Natural killer cell (primary cell): ENCODE data around the gene CXCR6. TPM values are rescaled to one million over a fixed set of nuclear protein-coding genes. Genes with fewer than 3 reads are reported as not detected.

Experiments
- ATAC-seq, 3 donors: fragments of 150-1000 bp in 2 of 3; fragments of 200-7000 bp in 1 of 3; cut with Tn5 transposase; 1 replicate in 1 of 3; 2 replicates in 2 of 3; pipeline ENCODE4 v1.10.0; 2021; ENCODE audit warnings: mild to moderate bottlenecking in 2 of 3, moderate library complexity in 2 of 3
- DNase-seq, 2 donors: peaks; one replicate each; pipeline versions ENCODE4 v3.0.0 to v3.0.0-alpha.2; 2013 to 2021; ENCODE audit warnings: mixed read lengths in 1 of 2
- H3K27ac ChIP-seq: one replicate; pipeline ENCODE4 v1.5.1; 2013; ENCODE audit warnings: mild to moderate bottlenecking, low read length
- H3K27me3 ChIP-seq: one replicate; pipeline ENCODE4 v1.6.1; 2013; ENCODE audit warnings: low read length; ENCODE audit not compliant: control insufficient read depth, insufficient read depth
- H3K36me3 ChIP-seq: one replicate; pipeline ENCODE4 v1.6.1; 2013; ENCODE audit warnings: low read length; ENCODE audit not compliant: control insufficient read depth, insufficient read depth
- H3K4me1 ChIP-seq: one replicate; pipeline ENCODE4 v1.6.1; 2013; ENCODE audit warnings: low read length; ENCODE audit not compliant: control insufficient read depth, insufficient read depth
- H3K4me3 ChIP-seq: one replicate; pipeline ENCODE4 v1.5.1; 2013; ENCODE audit warnings: low read length
- H3K9me3 ChIP-seq: one replicate; pipeline ENCODE4 v1.6.1; 2013; ENCODE audit warnings: low read length; ENCODE audit not compliant: control insufficient read depth, insufficient read depth
- H3K27ac Mint-ChIP-seq, 2 donors: one replicate each; pipeline ENCODE4 v1.8.0; 2022; ENCODE audit warnings: mild to moderate bottlenecking in 2 of 2, mixed read lengths in 2 of 2, moderate library complexity in 1 of 2
- H3K27me3 Mint-ChIP-seq, 2 donors: one replicate each; pipeline ENCODE4 v1.8.0; 2022; ENCODE audit warnings: low read depth in 2 of 2, mixed read lengths in 2 of 2
- H3K36me3 Mint-ChIP-seq: one replicate; pipeline ENCODE4 v1.8.0; 2022; ENCODE audit warnings: mixed read lengths
- H3K4me1 Mint-ChIP-seq, 2 donors: one replicate each; pipeline ENCODE4 v1.8.0; 2022; ENCODE audit warnings: mixed read lengths in 2 of 2
- H3K4me3 Mint-ChIP-seq: one replicate; pipeline ENCODE4 v1.8.0; 2022; ENCODE audit warnings: mild to moderate bottlenecking, moderate library complexity, mixed read lengths
- H3K9me3 Mint-ChIP-seq, 2 donors: one replicate each; pipeline ENCODE4 v1.8.0; 2022; ENCODE audit warnings: mixed read lengths in 2 of 2
- CTCF ChIP-seq: fragments of 200-600 bp; IDR thresholded peaks from one replicate; pipeline ENCODE4 v1.8.0; 2022; ENCODE audit warnings: antibody characterized with exemption
- WGBS: methylation state at CpG from one replicate; pipeline ENCODE4 v1.1.7; 2013; ENCODE audit warnings: missing lambda C conversion rate; ENCODE audit not compliant: insufficient coverage; 5-methylcytosine and 5-hydroxymethylcytosine counted together
- intact Hi-C: fragments of 100-400 bp; cut with micrococcal nuclease; formaldehyde crosslinking; loops from one replicate; pipeline ENCODE4 v1.14.2; 2022
- total RNA-seq, 4 donors: library from RNA; stranded (reverse); fragments of 120-200 nt in 1 of 4; gene quantifications; one replicate each; pipeline versions ENCODE4 v1.2.3 to v1.2.4, GENCODE V29; 2013 to 2022

CXCR6 gene
- total RNA-seq, 3 donors from 2014 or later (not counting 1 experiment from before 2014, with no cell fraction given), result 0.95 to 2.1 (median 1.7) TPM

- Mint-ChIP-seq H3K4me3 (no peak overlapping the region), H3K4me1 (peaks cover 24 to 26% of the 10 kb centered on the region in 2 donors), H3K27me3 (no peaks in the 10 kb centered on the region), H3K9me3 (no peaks in the 10 kb centered on the region), H3K36me3 (peaks cover 48% of the 10 kb centered on the region), H3K27ac (peak overlapping the region; percentile 61 to 84)
- H3K36me3 ChIP-seq, result peaks cover 93% of the 10 kb centered on the region
- H3K27me3 ChIP-seq, result no peaks in the 10 kb centered on the region
- no peaks in the 10 kb centered on the region for H3K9me3 ChIP-seq
- H3K4me1 ChIP-seq, result peaks cover 50% of the 10 kb centered on the region
- H3K27ac ChIP-seq, result peak overlapping the region; percentile 46
- TF ChIP-seq CTCF, result no peak
- ATAC-seq (no peak), DNase-seq (no peak)
- 94% methylated on average over 4 of the region's 5 CpGs for WGBS
- intact Hi-C loops, result loop anchor here (5.0 kb wide), 1 partner anchor 35 kb away; no protein-coding TSS in a partner anchor
- no peak overlapping the region for H3K4me3 ChIP-seq
These were observed 14.3 kb downstream of the CXCR6 start for GRCh38 chr3:45957586-45957985.

GRCh38 chr3:45958321-45958791 lies 15.1 kb downstream of the CXCR6 start:
- H3K27ac ChIP-seq, result peak overlapping the region; percentile 46
- H3K4me3 Mint-ChIP-seq, result peak overlapping the region; percentile 4
- no peaks in the 10 kb centered on the region for H3K9me3 Mint-ChIP-seq
- TF ChIP-seq CTCF, result no peak
- H3K27me3 ChIP-seq, result no peaks in the 10 kb centered on the region
- no peaks in the 10 kb centered on the region for H3K27me3 Mint-ChIP-seq
- H3K36me3 Mint-ChIP-seq, result peaks cover 42% of the 10 kb centered on the region
- H3K4me1 Mint-ChIP-seq, result peaks cover 21 to 24% of the 10 kb centered on the region in 2 donors
- intact Hi-C loops, result loop anchor here (5.0 kb wide), 1 partner anchor 34 kb away; no protein-coding TSS in a partner anchor
- H3K4me3 ChIP-seq, result no peak overlapping the region
- H3K9me3 ChIP-seq, result no peaks in the 10 kb centered on the region
- DNase-seq, result peak in 1 of 2 donors; percentile 45
- peaks cover 93% of the 10 kb centered on the region for H3K36me3 ChIP-seq
- WGBS, result 54% methylated on average over 6 of the region's 6 CpGs
- H3K27ac Mint-ChIP-seq, result peak overlapping the region; percentile 61 to 84
- ATAC-seq, result peak; percentile 60 to 66 (median 63)
- H3K4me1 ChIP-seq, result peaks cover 55% of the 10 kb centered on the region

- peaks cover 93% of the 10 kb centered on the region for H3K36me3 ChIP-seq
- 98% methylated on average over 7 of the region's 7 CpGs for WGBS
- ATAC-seq, result no peak
- H3K4me1 Mint-ChIP-seq, result peaks cover 21 to 24% of the 10 kb centered on the region in 2 donors
- no peaks in the 10 kb centered on the region for H3K27me3 ChIP-seq
- no peak overlapping the region for H3K4me3 Mint-ChIP-seq
- H3K27ac ChIP-seq, result peak overlapping the region; percentile 46
- no peak for TF ChIP-seq CTCF
- peaks cover 62% of the 10 kb centered on the region for H3K4me1 ChIP-seq
- H3K36me3 Mint-ChIP-seq, result peaks cover 42% of the 10 kb centered on the region
- H3K9me3 ChIP-seq, result no peaks in the 10 kb centered on the region
- H3K9me3 Mint-ChIP-seq, result no peaks in the 10 kb centered on the region
- no peak overlapping the region for H3K4me3 ChIP-seq
- peak overlapping the region; percentile 57 to 84 for H3K27ac Mint-ChIP-seq
- intact Hi-C loops, result loop anchor here (5.0 kb wide), 1 partner anchor 33 kb away; no protein-coding TSS in a partner anchor
- DNase-seq, result no peak
- H3K27me3 Mint-ChIP-seq, result no peaks in the 10 kb centered on the region
These were observed 15.9 kb downstream of the CXCR6 start for GRCh38 chr3:45959201-45959600.

- Mint-ChIP-seq H3K36me3 (peaks cover 37% of the 10 kb centered on the region), H3K27ac (no peak overlapping the region), H3K4me1 (peaks cover 21 to 24% of the 10 kb centered on the region in 2 donors), H3K4me3 (no peak overlapping the region), H3K27me3 (no peaks in the 10 kb centered on the region), H3K9me3 (no peaks in the 10 kb centered on the region)
- TF ChIP-seq CTCF, result no peak
- DNase-seq (no peak), ATAC-seq (no peak)
- H3K27me3 ChIP-seq, result no peaks in the 10 kb centered on the region
- H3K4me1 ChIP-seq, result peaks cover 71% of the 10 kb centered on the region
- H3K36me3 ChIP-seq, result peaks cover 92% of the 10 kb centered on the region
- 95% methylated on average over 2 of the region's 2 CpGs for WGBS
- H3K27ac ChIP-seq, result no peak overlapping the region
- no peak overlapping the region for H3K4me3 ChIP-seq
- intact Hi-C loops, result no loop called here
- no peaks in the 10 kb centered on the region for H3K9me3 ChIP-seq
These were observed 17.0 kb downstream of the CXCR6 start for GRCh38 chr3:45960289-45960688.
